GM23338 (cell line): Measurements from ENCODE around the gene C18orf54. TPM values are rescaled to one million over a fixed set of nuclear protein-coding genes. Genes with fewer than 3 reads are reported as not detected.
A peak's percentile ranks its signal among the peaks of the same experiment; 100 is the strongest.

Source experiments
- ATAC-seq: fragments of 200-7000 bp; cut with Tn5 transposase; 3 replicates; pipeline ENCODE4 v1.9.1; 2020
- DNase-seq: peaks from one replicate; pipeline ENCODE4 v3.0.0-alpha.2; 2015; ENCODE audit warnings: low spot score
- H2AFZ ChIP-seq: fragments of 200-600 bp; sonication (generic); 2 replicates; pipeline ENCODE4 v1.8.0; 2016; ENCODE audit warnings: antibody characterized with exemption, mild to moderate bottlenecking, moderate library complexity
- H3F3A ChIP-seq: fragments of 200-600 bp; sonication (generic); replicated peaks from 2 replicates; pipeline ENCODE4 v1.8.0; 2017; ENCODE audit warnings: antibody characterized with exemption, mixed run types, low read depth
- H3K27ac ChIP-seq: fragments of 200-600 bp; sonication (generic); 2 replicates; pipeline ENCODE4 v1.6.1; 2016; ENCODE audit warnings: low read depth
- H3K27me3 ChIP-seq: fragments of 200-600 bp; sonication (generic); 2 replicates; pipeline ENCODE4 v1.8.0; 2016; ENCODE audit warnings: mild to moderate bottlenecking, mixed run types, moderate library complexity; ENCODE audit not compliant: insufficient read depth
- H3K36me3 ChIP-seq: fragments of 200-600 bp; sonication (generic); 2 replicates; pipeline ENCODE4 v1.8.0; 2016; ENCODE audit warnings: mild to moderate bottlenecking; ENCODE audit not compliant: insufficient read depth
- H3K4me1 ChIP-seq: fragments of 200-600 bp; sonication (generic); 2 replicates; pipeline ENCODE4 v1.8.0; 2016; ENCODE audit warnings: mild to moderate bottlenecking, moderate library complexity; ENCODE audit not compliant: insufficient read depth
- H3K4me2 ChIP-seq: fragments of 200-600 bp; sonication (generic); 2 replicates; pipeline ENCODE4 v1.7.1; 2017; ENCODE audit warnings: mixed run types
- H3K4me3 ChIP-seq: fragments of 200-600 bp; sonication (generic); 2 replicates; pipeline ENCODE4 v1.6.1; 2016; ENCODE audit warnings: mixed run types
- H3K79me2 ChIP-seq: fragments of 200-600 bp; sonication (generic); replicated peaks from 2 replicates; pipeline ENCODE4 v1.8.0; 2017; ENCODE audit warnings: mild to moderate bottlenecking; ENCODE audit not compliant: insufficient read depth
- H3K9me2 ChIP-seq: fragments of 200-600 bp; sonication (generic); 2 replicates; pipeline ENCODE4 v1.8.0; 2017; ENCODE audit not compliant: insufficient read depth
- H4K20me1 ChIP-seq: fragments of 200-600 bp; sonication (generic); replicated peaks from 2 replicates; pipeline ENCODE4 v1.8.0; 2017; ENCODE audit warnings: mild to moderate bottlenecking; ENCODE audit not compliant: insufficient read depth
- H3K27ac Mint-ChIP-seq: 2 replicates; pipeline ENCODE4 v1.8.0; 2020; ENCODE audit warnings: inconsistent platforms, mild to moderate bottlenecking, moderate library complexity, mixed read lengths
- H3K27me3 Mint-ChIP-seq: 3 replicates; pipeline ENCODE4 v1.8.0; 2022; ENCODE audit warnings: low read depth, mild to moderate bottlenecking, moderate library complexity, mixed read lengths, inconsistent platforms; ENCODE audit not compliant: insufficient read depth, poor library complexity
- H3K36me3 Mint-ChIP-seq: 3 replicates; pipeline ENCODE4 v1.8.0; 2021; ENCODE audit warnings: low read depth, mild to moderate bottlenecking, inconsistent platforms, moderate library complexity, mixed read lengths
- H3K4me1 Mint-ChIP-seq: 3 replicates; pipeline ENCODE4 v1.8.0; 2020; ENCODE audit warnings: mild to moderate bottlenecking, inconsistent platforms, mixed read lengths
- H3K4me3 Mint-ChIP-seq: 3 replicates; pipeline ENCODE4 v1.8.0; 2021; ENCODE audit warnings: moderate library complexity, mild to moderate bottlenecking, inconsistent platforms, mixed read lengths
- H3K9me3 Mint-ChIP-seq: 3 replicates; pipeline ENCODE4 v1.8.0; 2020; ENCODE audit warnings: moderate library complexity, mild to moderate bottlenecking, inconsistent platforms, mixed read lengths
- CREB1 ChIP-seq: fragments of 250-450 bp; sonication (Bioruptor Pico); IDR thresholded peaks from 2 replicates; pipeline ENCODE4 v1.5.0; 2020; ENCODE audit warnings: low read depth, mild to moderate bottlenecking, moderate library complexity
- ETS1 ChIP-seq: IDR thresholded peaks from 2 replicates; pipeline ENCODE4 v1.6.1; 2016; ENCODE audit warnings: antibody characterized with exemption
- EZH2 ChIP-seq: fragments of 200-600 bp; sonication (generic); IDR thresholded peaks from one replicate; pipeline ENCODE4 v1.8.0; 2017; ENCODE audit warnings: antibody characterized with exemption, mild to moderate bottlenecking, low read depth; ENCODE audit not compliant: unreplicated experiment
- EZH2phosphoT487 ChIP-seq: fragments of 200-600 bp; sonication (generic); IDR thresholded peaks from one replicate; pipeline ENCODE4 v1.8.1; 2018; ENCODE audit warnings: antibody characterized with exemption; ENCODE audit not compliant: unreplicated experiment
- JUNB ChIP-seq: IDR thresholded peaks from one replicate; pipeline ENCODE4 v1.6.1; 2016; ENCODE audit warnings: antibody characterized with exemption; ENCODE audit not compliant: unreplicated experiment
- POLR2AphosphoS5 ChIP-seq: IDR thresholded peaks from 2 replicates; pipeline ENCODE4 v1.6.1; 2016; ENCODE audit warnings: antibody characterized with exemption, low read depth
- STAT1 ChIP-seq: IDR thresholded peaks from one replicate; pipeline ENCODE4 v1.6.1; 2016; ENCODE audit warnings: antibody characterized with exemption; ENCODE audit not compliant: unreplicated experiment
- ZNF114 ChIP-seq: fragments of 250-450 bp; sonication (Bioruptor Pico); IDR thresholded peaks from 2 replicates; pipeline ENCODE4 v1.5.0; 2020; ENCODE audit warnings: mild to moderate bottlenecking, moderate library complexity
- ZNF331 ChIP-seq: fragments of 250-450 bp; sonication (Bioruptor Pico); IDR thresholded peaks from 2 replicates; pipeline ENCODE4 v1.5.0; 2020; ENCODE audit warnings: low read depth, mild to moderate bottlenecking, moderate library complexity
- ZNF462 ChIP-seq: fragments of 250-450 bp; sonication (Bioruptor Pico); IDR thresholded peaks from 2 replicates; pipeline ENCODE4 v1.5.0; 2020; ENCODE audit warnings: mild to moderate bottlenecking, moderate library complexity
- polyA plus RNA-seq: library from polyadenylated mRNA; unstranded; fragments of >200 nt; fragmentation: Nextera tagmentation; extraction: Ambion mirVana; gene quantifications from 2 replicates; pipeline ENCODE4 v1.2.1, GENCODE V29; 2016
- total RNA-seq: library from RNA; depleted of rRNA; stranded (reverse); fragments of >200 nt; shearing (Covaris generic); gene quantifications from 2 replicates; pipeline ENCODE4 v1.2.3, GENCODE V29; 2014

C18orf54 gene
- total and polyA plus RNA-seq, 2 experiments from 2014 or later = 13.9 to 29.6 TPM

GRCh38 chr18:54416436-54416835 lies 58.7 kb downstream of the C18orf54 start (continued):
- TF ChIP-seq ZNF462 (CRISPR knock-in tag) = no peak

DNA sequence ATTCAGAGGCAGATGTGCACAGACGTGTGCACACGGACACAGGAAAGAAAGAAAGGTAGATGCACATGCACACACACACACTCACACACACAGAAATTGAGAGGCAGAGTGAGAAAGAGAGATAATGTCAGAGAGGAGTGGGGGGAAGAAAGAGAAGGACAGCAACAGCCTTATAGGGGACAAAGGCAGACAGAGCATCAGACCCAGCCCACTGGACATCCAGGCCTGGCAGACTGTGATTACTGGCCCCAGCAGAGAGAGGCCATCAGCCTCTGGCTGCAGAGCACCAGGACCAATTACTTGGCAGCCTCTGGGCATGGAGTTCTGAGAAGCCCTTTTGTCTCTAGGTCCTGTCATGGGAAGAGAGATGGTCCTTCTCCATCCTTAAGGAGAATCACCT lies 66.1 kb downstream of the C18orf54 start:
- DNase-seq = no peak
- no peaks in the 10 kb centered on the region for H3K4me1 ChIP-seq
- no peak overlapping the region for H3K4me2 ChIP-seq
- H3F3A ChIP-seq = no peaks in the 10 kb centered on the region
- H3K79me2 ChIP-seq = no peaks in the 10 kb centered on the region
- H3K36me3 ChIP-seq = no peaks in the 10 kb centered on the region
- Mint-ChIP-seq H3K36me3 (no peaks in the 10 kb centered on the region), H3K4me1 (peaks cover 9% of the 10 kb centered on the region; the same call in 2 of the 3 replicates), H3K4me3 (no peak overlapping the region), H3K9me3 (no peaks in the 10 kb centered on the region), H3K27ac (no peak overlapping the region), H3K27me3 (peaks cover 3% of the 10 kb centered on the region)
- H4K20me1 ChIP-seq = no peaks in the 10 kb centered on the region
- 0 out of 2 replicates have a peak, but pooled peaks cover 3% of the 10 kb centered on the region for H3K9me2 ChIP-seq
- ATAC-seq = no peak
- no peaks in the 10 kb centered on the region for H3K27me3 ChIP-seq
- no peak overlapping the region for H3K27ac ChIP-seq
- H2AFZ ChIP-seq = peak overlapping the region; percentile 1; the same call in 1 of the 2 replicates
- H3K4me3 ChIP-seq = no peak overlapping the region
- no peak for TF ChIP-seq EZH2
- TF ChIP-seq ZNF331 (CRISPR knock-in tag) = no peak
- TF ChIP-seq ZNF462 (CRISPR knock-in tag) = no peak
- no peak for TF ChIP-seq JUNB
- TF ChIP-seq ETS1 = no peak
- TF ChIP-seq ZNF114 (CRISPR knock-in tag) = no peak
- no peak for TF ChIP-seq CREB1 (CRISPR knock-in tag)
- TF ChIP-seq EZH2phosphoT487 = no peak
- TF ChIP-seq STAT1 = no peak
- no peak for TF ChIP-seq POLR2AphosphoS5
